Measurements from ENCODE around the gene STIM1. TPM values are rescaled to one million over a fixed set of nuclear protein-coding genes. Genes with fewer than 3 reads are reported as not detected.

The STIM1 gene
- total RNA-seq, 1 experiment from 2014 or later: 18.0 TPM

GRCh38 chr11:3879216-3879966 lies 23.9 kb downstream of the STIM1 start:
- Mint-ChIP-seq H3K36me3 (no peaks in the 10 kb centered on the region), H3K4me1 (peaks cover 16% of the 10 kb centered on the region), H3K9me3 (0 out of 2 replicates have a peak, but pooled peaks cover 3% of the 10 kb centered on the region), H3K4me3 (no peak overlapping the region), H3K27me3 (ENCODE audit: low read depth) (no peaks in the 10 kb centered on the region), H3K27ac (no peak overlapping the region)
- ATAC-seq (no peak), DNase-seq (ENCODE audit: low spot score) (no peak)
- CTCF ChIA-PET: interaction anchor here (1.1 to 4.2 kb wide), 4 partner anchors 25 to 30 kb away, joined by 5 to 15 read pairs (median 10); partner anchors contain the start of gene STIM1
- TF ChIP-seq ESRRA (CRISPR knock-in tag; IDR thresholded peaks at IDR 0.05; ENCODE audit: borderline replicate concordance) (no peak), SMAD3 (CRISPR knock-in tag; IDR thresholded peaks at IDR 0.05; ENCODE audit: borderline replicate concordance) (no peak)
- POLR2A ChIA-PET: interaction anchor here (0.7 kb wide), 1 partner anchor 284 kb away, joined by 3 read pairs; no protein-coding TSS in a partner anchor

- DNase-seq (ENCODE audit: low spot score) (no peak), ATAC-seq (no peak)
- Mint-ChIP-seq H3K4me1 (peaks cover 16% of the 10 kb centered on the region), H3K4me3 (no peak overlapping the region), H3K27ac (no peak overlapping the region), H3K27me3 (ENCODE audit: low read depth) (no peaks in the 10 kb centered on the region), H3K9me3 (0 out of 2 replicates have a peak, but pooled peaks cover 3% of the 10 kb centered on the region), H3K36me3 (no peaks in the 10 kb centered on the region)
- TF ChIP-seq GABPB1 (CRISPR knock-in tag; IDR thresholded peaks at IDR 0.05) (peak; percentile 45; the same call in 1 of the 2 replicates), ERG (CRISPR knock-in tag; IDR thresholded peaks at IDR 0.05) (no peak), ZNF532 (CRISPR knock-in tag; IDR thresholded peaks at IDR 0.05; ENCODE audit: borderline replicate concordance) (no peak), MLX (CRISPR knock-in tag; IDR thresholded peaks at IDR 0.05) (no peak)
- CTCF ChIA-PET: interaction anchor here (1.1 to 2.1 kb wide), 2 partner anchors 25 to 31 kb away, joined by 5 to 14 read pairs; partner anchors contain the start of gene STIM1
- POLR2A ChIA-PET: no interaction called here
These were observed 24.6 kb downstream of the STIM1 start for GRCh38 chr11:3879967-3880542.

DNA sequence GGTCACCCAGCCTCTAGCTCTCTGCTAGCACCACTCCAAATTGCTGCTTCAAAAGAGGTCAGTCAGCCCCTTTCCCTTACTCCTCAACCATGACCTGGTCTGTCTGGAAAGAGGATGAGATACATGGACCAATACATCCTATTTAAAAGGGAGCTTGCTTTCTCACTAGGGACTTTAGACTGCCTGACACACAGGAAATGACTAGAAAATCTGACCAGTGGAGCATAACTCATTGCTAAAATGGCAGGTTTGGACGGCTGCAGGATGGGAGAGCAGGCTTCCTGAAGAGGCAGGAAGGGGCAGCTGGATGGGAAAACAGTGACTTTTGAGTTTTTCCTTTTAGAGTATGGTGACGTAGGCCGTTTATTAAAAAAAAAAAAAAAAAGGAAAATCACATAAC lies 25.3 kb downstream of the STIM1 start:
- Mint-ChIP-seq H3K4me3 (no peak overlapping the region), H3K9me3 (0 out of 2 replicates have a peak, but pooled peaks cover 3% of the 10 kb centered on the region)
- TF ChIP-seq, protein P1, sequence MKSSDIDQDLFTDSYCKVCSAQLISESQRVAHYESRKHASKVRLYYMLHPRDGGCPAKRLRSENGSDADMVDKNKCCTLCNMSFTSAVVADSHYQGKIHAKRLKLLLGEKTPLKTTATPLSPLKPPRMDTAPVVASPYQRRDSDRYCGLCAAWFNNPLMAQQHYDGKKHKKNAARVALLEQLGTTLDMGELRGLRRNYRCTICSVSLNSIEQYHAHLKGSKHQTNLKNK (CRISPR knock-in tag; IDR thresholded peaks at IDR 0.05): no peak
- TF ChIP-seq, protein P2, sequence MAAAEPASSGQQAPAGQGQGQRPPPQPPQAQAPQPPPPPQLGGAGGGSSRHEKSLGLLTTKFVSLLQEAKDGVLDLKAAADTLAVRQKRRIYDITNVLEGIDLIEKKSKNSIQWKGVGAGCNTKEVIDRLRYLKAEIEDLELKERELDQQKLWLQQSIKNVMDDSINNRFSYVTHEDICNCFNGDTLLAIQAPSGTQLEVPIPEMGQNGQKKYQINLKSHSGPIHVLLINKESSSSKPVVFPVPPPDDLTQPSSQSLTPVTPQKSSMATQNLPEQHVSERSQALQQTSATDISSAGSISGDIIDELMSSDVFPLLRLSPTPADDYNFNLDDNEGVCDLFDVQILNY (CRISPR knock-in tag; IDR thresholded peaks at IDR 0.05): no peak
- TF ChIP-seq ZNF219 (CRISPR knock-in tag; IDR thresholded peaks at IDR 0.05; ENCODE audit: borderline replicate concordance) (no peak), FOXP1 (CRISPR knock-in tag; IDR thresholded peaks at IDR 0.05; ENCODE audit: borderline replicate concordance) (no peak), HMGXB4 (CRISPR knock-in tag; IDR thresholded peaks at IDR 0.05) (no peak), USF2 (CRISPR knock-in tag; IDR thresholded peaks at IDR 0.05) (no peak), CREM (CRISPR knock-in tag; IDR thresholded peaks at IDR 0.05) (no peak)
- TF ChIP-seq, protein P3, sequence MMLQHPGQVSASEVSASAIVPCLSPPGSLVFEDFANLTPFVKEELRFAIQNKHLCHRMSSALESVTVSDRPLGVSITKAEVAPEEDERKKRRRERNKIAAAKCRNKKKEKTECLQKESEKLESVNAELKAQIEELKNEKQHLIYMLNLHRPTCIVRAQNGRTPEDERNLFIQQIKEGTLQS (CRISPR knock-in tag; conservative IDR thresholded peaks at IDR 0.05): no peak

More for the DNA sequence above, 25.3 kb downstream of the STIM1 start:
- ChIA-PET CTCF (interaction anchor here (1.1 to 2.1 kb wide), 2 partner anchors 26 to 31 kb away, joined by 5 to 14 read pairs; partner anchors contain the start of gene STIM1), POLR2A (no interaction called here)
- Mint-ChIP-seq H3K27ac (no peak overlapping the region), H3K4me1 (peaks cover 16% of the 10 kb centered on the region), H3K36me3 (no peaks in the 10 kb centered on the region), H3K27me3 (ENCODE audit: low read depth) (no peaks in the 10 kb centered on the region)
- ATAC-seq: no peak
- DNase-seq (ENCODE audit: low spot score): no peak

Data from WTC11 (cell line).